Omental fat pad (tissue), 4 donors: Measurements from ENCODE around the gene CREB5. TPM values are rescaled to one million over a fixed set of nuclear protein-coding genes. Genes with fewer than 3 reads are reported as not detected.

Source experiments
- ATAC-seq: fragments of 150-250 bp; one replicate; pipeline ENCODE4 v1.9.1; 2016; ENCODE audit warnings: mild to moderate bottlenecking, moderate library complexity; ENCODE audit not compliant: low FRiP score
- DNase-seq: peaks from one replicate; pipeline ENCODE4 v3.0.0-alpha.2; 2019; ENCODE audit warnings: low spot score
- CTCF ChIP-seq, 3 donors: fragments of 450-650 bp; IDR thresholded peaks; one replicate each; pipeline ENCODE4 v1.5.1; 2016 to 2017; ENCODE audit warnings: antibody characterized with exemption in 3 of 3, mild to moderate bottlenecking in 3 of 3, moderate library complexity in 2 of 3
- total RNA-seq, 4 donors: library from RNA; depleted of rRNA; stranded (reverse); fragments of >200 nt; gene quantifications; one replicate each; pipeline ENCODE4 v1.1.0, GENCODE V29; 2016

The CREB5 gene
- total RNA-seq, 4 donors from 2014 or later = 27.9 to 87.0 (median 42.9) TPM

DNA sequence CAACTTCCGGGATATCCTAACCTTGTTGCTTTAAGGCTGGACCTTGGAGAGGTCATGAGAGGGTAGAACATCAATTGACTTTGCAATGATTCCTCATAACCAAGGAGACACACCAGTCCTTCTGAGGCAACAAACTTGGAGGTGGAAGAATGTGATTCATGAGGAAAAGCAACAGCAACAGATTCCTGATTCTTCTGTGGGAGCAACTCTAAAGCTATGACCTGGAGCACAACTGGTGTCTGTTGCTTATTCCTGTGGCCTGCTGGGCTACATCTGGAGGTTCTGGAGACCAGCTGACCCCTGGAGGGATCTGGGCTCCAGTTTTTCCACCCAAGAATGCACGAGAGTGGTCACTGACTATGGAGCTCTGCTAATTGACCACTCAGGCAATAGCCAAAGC is 116.6 kb downstream of the CREB5 start:
- DNase-seq (no peak), ATAC-seq (no peak)
- no peak for TF ChIP-seq CTCF (IDR thresholded peaks at IDR 0.05)

DNA sequence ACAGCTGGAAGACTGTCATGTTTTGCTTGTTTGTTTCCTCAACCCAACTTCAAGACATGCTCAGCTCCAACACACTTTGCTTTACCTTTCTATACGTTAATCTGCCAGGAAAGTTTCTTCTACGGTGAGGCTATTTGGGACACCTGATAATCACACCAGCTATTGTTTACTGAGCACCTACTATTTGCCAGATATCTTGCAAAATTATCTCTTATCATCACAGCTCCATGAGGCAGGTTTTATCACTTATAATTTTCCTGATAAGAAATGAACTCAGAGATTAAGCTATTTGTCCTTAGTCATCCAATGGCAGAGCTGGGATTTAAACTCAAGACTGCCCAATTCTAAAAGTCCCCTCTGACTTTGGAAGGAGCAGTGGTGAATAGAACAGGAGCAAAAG is 117.4 kb downstream of the CREB5 start:
- DNase-seq = no peak
- no peak for ATAC-seq
- TF ChIP-seq CTCF (IDR thresholded peaks at IDR 0.05) = no peak

- no peak for DNase-seq
- no peak for TF ChIP-seq CTCF (IDR thresholded peaks at IDR 0.05)
- no peak for ATAC-seq
Measured at GRCh38 chr7:28530175-28530802, 118.0 kb downstream of the CREB5 start.

DNA sequence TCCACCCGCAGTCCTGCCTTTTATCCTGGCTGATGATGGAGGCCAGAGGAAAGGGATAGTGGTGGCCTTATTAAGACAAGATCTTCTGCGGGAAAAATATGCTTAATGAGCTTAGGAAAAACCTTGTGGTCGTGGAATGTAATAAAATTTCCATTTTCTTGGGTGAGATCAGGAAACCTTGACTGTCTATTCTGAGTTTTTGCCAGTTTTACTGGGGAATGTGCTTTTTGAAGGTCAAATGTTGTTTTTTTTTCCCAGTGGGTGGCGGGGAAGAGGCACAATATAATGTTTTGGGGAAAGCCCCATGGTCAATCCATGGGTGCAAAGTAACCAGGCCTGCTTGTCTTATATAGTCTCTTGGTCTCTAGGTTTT is 118.5 kb downstream of the CREB5 start:
- DNase-seq = no peak
- TF ChIP-seq CTCF (IDR thresholded peaks at IDR 0.05) = no peak
- no peak for ATAC-seq

DNA sequence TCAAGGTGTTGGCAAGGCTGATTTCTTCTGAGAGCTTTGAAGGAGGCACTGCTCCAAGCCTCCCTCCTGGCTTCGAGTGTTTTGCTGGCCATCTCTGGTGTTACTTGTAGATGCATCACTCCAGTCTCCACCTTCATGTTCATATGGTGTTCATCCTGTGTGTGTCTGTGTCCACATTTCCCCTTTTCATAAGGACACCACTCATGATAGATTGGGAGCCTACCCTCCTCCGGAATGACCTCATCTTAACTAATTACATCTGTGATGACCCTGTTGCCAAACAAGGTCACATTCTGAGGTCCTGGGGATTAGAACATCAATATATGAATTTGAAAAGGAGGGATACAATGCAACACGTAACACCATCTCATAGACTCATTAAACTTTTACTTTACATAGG is 119.0 kb downstream of the CREB5 start:
- TF ChIP-seq CTCF (IDR thresholded peaks at IDR 0.05) = no peak
- DNase-seq (no peak), ATAC-seq (no peak)

DNA sequence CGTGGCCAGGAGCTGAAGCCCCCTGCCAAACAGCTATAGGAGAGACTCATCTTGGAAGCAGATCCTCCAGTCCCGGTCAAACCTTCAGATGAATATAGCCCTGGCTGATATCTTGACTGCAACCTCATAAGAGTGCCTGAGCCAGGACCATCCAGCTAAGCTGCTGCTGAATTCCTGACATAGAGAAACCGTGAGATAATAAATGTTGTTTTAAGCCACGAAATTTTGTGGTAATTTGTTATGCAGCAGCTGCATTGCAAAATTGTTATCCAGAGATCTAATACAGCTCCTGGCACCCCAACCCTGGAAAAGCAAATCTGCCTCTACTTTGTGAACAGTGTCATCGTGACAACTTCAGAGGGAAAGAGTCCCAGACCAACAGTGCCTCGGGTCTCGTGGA is 119.9 kb downstream of the CREB5 start:
- DNase-seq (no peak), ATAC-seq (no peak)
- no peak for TF ChIP-seq CTCF (IDR thresholded peaks at IDR 0.05)

GRCh38 chr7:28533267-28533666 is 120.9 kb downstream of the CREB5 start:
- ATAC-seq (no peak), DNase-seq (no peak)
- TF ChIP-seq CTCF (IDR thresholded peaks at IDR 0.05) = no peak
